Astrocyte (in vitro differentiated cells and primary cell): Measurements from ENCODE around the gene KDF1. TPM values are rescaled to one million over a fixed set of nuclear protein-coding genes. Genes with fewer than 3 reads are reported as not detected.

Experiments used
- DNase-seq: peaks from one replicate; pipeline ENCODE4 v3.0.0-alpha.2; 2010; ENCODE audit warnings: low read depth
- FAIRE-seq: peaks from 2 replicates; lab custom pipeline; 2011; peaks lifted over from hg19 to GRCh38; lab: Jason Lieb, UNC
- H2AFZ ChIP-seq: 2 replicates; pipeline ENCODE4 v1.6.0; 2012; ENCODE audit warnings: low read depth, low read length, inconsistent platforms
- H3K27ac ChIP-seq: 2 replicates; pipeline ENCODE4 v1.5.1; 2011; ENCODE audit warnings: low read depth, low read length, inconsistent platforms
- H3K27me3 ChIP-seq: 2 replicates; pipeline ENCODE4 v1.6.0; 2011; ENCODE audit warnings: low read length, inconsistent platforms; ENCODE audit not compliant: insufficient read depth
- H3K36me3 ChIP-seq: 2 replicates; pipeline ENCODE4 v1.5.1; 2011; ENCODE audit warnings: low read length, inconsistent platforms; ENCODE audit not compliant: insufficient read depth
- H3K4me1 ChIP-seq: 2 replicates; pipeline ENCODE4 v1.5.1; 2011; ENCODE audit warnings: low read length, inconsistent platforms; ENCODE audit not compliant: insufficient read depth
- H3K4me2 ChIP-seq: 2 replicates; pipeline ENCODE4 v1.6.0; 2012; ENCODE audit warnings: low read length, inconsistent platforms
- H3K4me3 ChIP-seq: 2 replicates; pipeline ENCODE4 v1.5.1; 2011; ENCODE audit warnings: low read depth, mild to moderate bottlenecking, low read length, inconsistent platforms; ENCODE audit not compliant: insufficient read depth
- H3K79me2 ChIP-seq: 2 replicates; pipeline ENCODE4 v1.6.0; 2012; ENCODE audit warnings: mild to moderate bottlenecking, low read length, inconsistent platforms; ENCODE audit not compliant: insufficient read depth
- H3K9ac ChIP-seq: 2 replicates; pipeline ENCODE4 v1.6.0; 2012; ENCODE audit warnings: mild to moderate bottlenecking, low read length, inconsistent platforms
- H3K9me3 ChIP-seq: 2 replicates; pipeline ENCODE4 v1.5.1; 2012; ENCODE audit warnings: low read depth, mild to moderate bottlenecking, low read length, inconsistent platforms; ENCODE audit not compliant: insufficient read depth
- H4K20me1 ChIP-seq: 2 replicates; pipeline ENCODE4 v1.6.0; 2012; ENCODE audit warnings: low read length, inconsistent platforms; ENCODE audit not compliant: insufficient read depth
- H3K27ac Mint-ChIP-seq: one replicate; pipeline ENCODE4 v1.8.0; 2021; ENCODE audit warnings: mild to moderate bottlenecking, mixed read lengths; ENCODE audit not compliant: unreplicated experiment
- H3K27me3 Mint-ChIP-seq: one replicate; pipeline ENCODE4 v1.8.0; 2021; ENCODE audit warnings: low read depth, mixed read lengths; ENCODE audit not compliant: unreplicated experiment
- H3K36me3 Mint-ChIP-seq: one replicate; pipeline ENCODE4 v1.8.0; 2021; ENCODE audit warnings: low read depth, mixed read lengths; ENCODE audit not compliant: unreplicated experiment
- H3K4me1 Mint-ChIP-seq: one replicate; pipeline ENCODE4 v1.8.0; 2021; ENCODE audit warnings: low read depth, mixed read lengths; ENCODE audit not compliant: unreplicated experiment
- H3K4me3 Mint-ChIP-seq: one replicate; pipeline ENCODE4 v1.8.0; 2021; ENCODE audit warnings: mild to moderate bottlenecking, moderate library complexity, mixed read lengths; ENCODE audit not compliant: unreplicated experiment
- H3K9me3 Mint-ChIP-seq: one replicate; pipeline ENCODE4 v1.8.0; 2021; ENCODE audit warnings: mild to moderate bottlenecking, mixed read lengths; ENCODE audit not compliant: unreplicated experiment
- CTCF ChIP-seq: IDR thresholded peaks from 2 replicates; pipeline ENCODE4 v1.5.1; 2011; ENCODE audit warnings: low read depth, mild to moderate bottlenecking, inconsistent platforms, low read length, moderate library complexity; ENCODE audit not compliant: insufficient read depth
- EZH2 ChIP-seq: IDR thresholded peaks from 2 replicates; pipeline ENCODE4 v1.6.1; 2012; ENCODE audit warnings: mild to moderate bottlenecking, low read length, inconsistent platforms; ENCODE audit not compliant: insufficient read depth
- total RNA-seq: library from RNA; stranded (reverse); gene quantifications from 2 replicates; pipeline ENCODE4 v1.2.1, GENCODE V29; 2021

KDF1 gene
- total RNA-seq, 1 donor from 2014 or later: 0.54 TPM

- FAIRE-seq: no peak
These were observed 26.4 kb upstream of the KDF1 start for GRCh38 chr1:26986658-26987057.

GRCh38 chr1:26984291-26984690 is 24.0 kb upstream of the KDF1 start:
- H3K4me1 ChIP-seq: no peaks in the 10 kb centered on the region
- Mint-ChIP-seq H3K27ac (no peak overlapping the region), H3K4me3 (no peak overlapping the region), H3K27me3 (peaks cover 31% of the 10 kb centered on the region), H3K36me3 (no peaks in the 10 kb centered on the region), H3K9me3 (no peaks in the 10 kb centered on the region), H3K4me1 (no peaks in the 10 kb centered on the region)
- H3K36me3 ChIP-seq: no peaks in the 10 kb centered on the region
- no peak overlapping the region for H3K9ac ChIP-seq
- H3K4me2 ChIP-seq: no peak overlapping the region
- H2AFZ ChIP-seq: no peak overlapping the region
- H3K4me3 ChIP-seq: no peak overlapping the region
- no peak for DNase-seq
- no peak overlapping the region for H3K27ac ChIP-seq
- H4K20me1 ChIP-seq: no peaks in the 10 kb centered on the region
- H3K27me3 ChIP-seq: peaks cover 4% of the 10 kb centered on the region
- H3K9me3 ChIP-seq: no peaks in the 10 kb centered on the region
- no peak for FAIRE-seq
- TF ChIP-seq EZH2: no peak
- no peak for TF ChIP-seq CTCF
- no peaks in the 10 kb centered on the region for H3K79me2 ChIP-seq

More at GRCh38 chr1:26986658-26987057, 26.4 kb upstream of the KDF1 start:
- Mint-ChIP-seq H3K36me3 (no peaks in the 10 kb centered on the region), H3K4me1 (peaks cover 13% of the 10 kb centered on the region), H3K27me3 (peaks cover 25% of the 10 kb centered on the region), H3K27ac (no peak overlapping the region), H3K4me3 (no peak overlapping the region), H3K9me3 (no peaks in the 10 kb centered on the region)
- Histone ChIP-seq H3K36me3 (no peaks in the 10 kb centered on the region), H3K79me2 (no peaks in the 10 kb centered on the region), H3K27me3 (peaks cover 4% of the 10 kb centered on the region), H3K4me3 (no peak overlapping the region), H2AFZ (no peak overlapping the region), H3K27ac (no peak overlapping the region), H4K20me1 (no peaks in the 10 kb centered on the region), H3K4me1 (peaks cover 10% of the 10 kb centered on the region), H3K9me3 (no peaks in the 10 kb centered on the region), H3K4me2 (no peak overlapping the region), H3K9ac (no peak overlapping the region)
- DNase-seq: no peak
- no peak for TF ChIP-seq CTCF
- TF ChIP-seq EZH2: no peak

GRCh38 chr1:26983863-26984262 is 23.6 kb upstream of the KDF1 start:
- Mint-ChIP-seq H3K9me3 (no peaks in the 10 kb centered on the region), H3K27ac (no peak overlapping the region), H3K4me1 (no peaks in the 10 kb centered on the region), H3K4me3 (no peak overlapping the region), H3K36me3 (no peaks in the 10 kb centered on the region), H3K27me3 (peaks cover 31% of the 10 kb centered on the region)
- Histone ChIP-seq H3K36me3 (no peaks in the 10 kb centered on the region), H3K9ac (no peak overlapping the region), H3K9me3 (no peaks in the 10 kb centered on the region), H3K27me3 (peaks cover 4% of the 10 kb centered on the region), H3K4me3 (no peak overlapping the region), H4K20me1 (no peaks in the 10 kb centered on the region), H3K4me2 (no peak overlapping the region), H3K27ac (no peak overlapping the region), H3K4me1 (no peaks in the 10 kb centered on the region), H3K79me2 (no peaks in the 10 kb centered on the region), H2AFZ (no peak overlapping the region)
- FAIRE-seq (no peak), DNase-seq (no peak)
- TF ChIP-seq EZH2 (no peak), CTCF (no peak)
